Measurements from ENCODE around the gene RANBP6. TPM values are rescaled to one million over a fixed set of nuclear protein-coding genes. Genes with fewer than 3 reads are reported as not detected.

The RANBP6 gene
- total RNA-seq, 2 donors from 2014 or later = 19.5 to 21.3 TPM

DNA sequence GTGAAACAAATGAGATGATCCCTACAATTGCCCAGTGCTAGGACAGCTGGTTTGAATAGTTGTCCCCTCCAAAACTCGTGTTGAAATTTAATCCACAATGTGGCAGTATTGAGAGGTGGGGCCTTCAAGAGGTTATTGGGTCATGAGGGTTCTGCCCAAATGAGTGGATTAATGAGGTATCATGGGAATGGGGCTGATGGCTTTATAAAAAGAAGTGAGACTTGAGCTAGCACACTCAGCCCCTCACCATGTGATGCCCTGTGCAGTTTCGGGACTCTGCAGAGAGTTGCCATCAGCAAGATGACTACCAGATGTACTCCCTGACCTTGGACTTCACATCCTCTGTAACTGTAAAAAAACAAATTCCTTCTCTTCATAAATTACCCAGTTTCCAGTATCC is 33.1 kb downstream of the RANBP6 start:
- no peak overlapping the region for H3K27ac Mint-ChIP-seq
- H3K9me3 Mint-ChIP-seq = no peaks in the 10 kb centered on the region
- no peak overlapping the region for H3K4me3 Mint-ChIP-seq
- 86 to 100% methylated on average over 1 to 2 of the region's 2 CpGs for WGBS, 2 experiments (ENCODE audit: insufficient coverage in 1 of 2, insufficient read length in 1 of 2)
- H3K36me3 Mint-ChIP-seq (ENCODE audit: low read depth) = peaks cover 30% of the 10 kb centered on the region
- no peak overlapping the region for H3K4me3 ChIP-seq (ENCODE audit: low read length)
- no peaks in the 10 kb centered on the region for H3K4me1 ChIP-seq (ENCODE audit: control insufficient read depth, insufficient read depth, low read length)
- H3K27me3 ChIP-seq (ENCODE audit: control insufficient read depth, insufficient read depth, low read length, poor library complexity, severe bottlenecking) = no peaks in the 10 kb centered on the region
- H3K9ac ChIP-seq (ENCODE audit: extremely low read depth, low read length, poor library complexity, severe bottlenecking) = no peak overlapping the region
- DNase-seq = no peak
- H3K36me3 ChIP-seq (ENCODE audit: control insufficient read depth, insufficient read depth, low read length) = peaks cover 14% of the 10 kb centered on the region
- no peak overlapping the region for H3K27ac ChIP-seq (ENCODE audit: low read depth, low read length)
- H3K9me3 ChIP-seq (ENCODE audit: control insufficient read depth, low read length) = no peaks in the 10 kb centered on the region
- no peaks in the 10 kb centered on the region for H3K27me3 Mint-ChIP-seq (ENCODE audit: insufficient read depth)
- TF ChIP-seq, protein P1, sequence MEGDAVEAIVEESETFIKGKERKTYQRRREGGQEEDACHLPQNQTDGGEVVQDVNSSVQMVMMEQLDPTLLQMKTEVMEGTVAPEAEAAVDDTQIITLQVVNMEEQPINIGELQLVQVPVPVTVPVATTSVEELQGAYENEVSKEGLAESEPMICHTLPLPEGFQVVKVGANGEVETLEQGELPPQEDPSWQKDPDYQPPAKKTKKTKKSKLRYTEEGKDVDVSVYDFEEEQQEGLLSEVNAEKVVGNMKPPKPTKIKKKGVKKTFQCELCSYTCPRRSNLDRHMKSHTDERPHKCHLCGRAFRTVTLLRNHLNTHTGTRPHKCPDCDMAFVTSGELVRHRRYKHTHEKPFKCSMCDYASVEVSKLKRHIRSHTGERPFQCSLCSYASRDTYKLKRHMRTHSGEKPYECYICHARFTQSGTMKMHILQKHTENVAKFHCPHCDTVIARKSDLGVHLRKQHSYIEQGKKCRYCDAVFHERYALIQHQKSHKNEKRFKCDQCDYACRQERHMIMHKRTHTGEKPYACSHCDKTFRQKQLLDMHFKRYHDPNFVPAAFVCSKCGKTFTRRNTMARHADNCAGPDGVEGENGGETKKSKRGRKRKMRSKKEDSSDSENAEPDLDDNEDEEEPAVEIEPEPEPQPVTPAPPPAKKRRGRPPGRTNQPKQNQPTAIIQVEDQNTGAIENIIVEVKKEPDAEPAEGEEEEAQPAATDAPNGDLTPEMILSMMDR (conservative IDR thresholded peaks at IDR 0.05) = no peak
- peaks cover 11% of the 10 kb centered on the region for H3K4me1 Mint-ChIP-seq

DNA sequence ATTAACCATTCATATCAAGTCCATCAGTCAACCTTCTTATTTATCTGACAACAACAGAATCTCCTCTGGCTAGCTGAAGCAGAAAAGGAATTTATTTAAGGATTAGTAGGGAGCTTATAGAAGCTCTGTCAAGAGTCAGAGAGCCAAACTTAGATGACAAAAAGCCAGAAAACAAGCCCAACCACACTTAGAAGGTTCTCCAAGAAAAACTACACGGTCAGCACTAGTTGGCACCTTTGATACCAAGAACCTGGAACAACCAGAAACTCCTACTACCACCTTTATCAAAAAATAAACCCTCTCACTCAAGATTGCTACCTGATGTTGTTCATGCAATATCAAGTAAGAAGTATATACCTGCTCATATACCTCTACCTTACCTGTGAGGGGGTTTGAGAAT is 36.9 kb downstream of the RANBP6 start:
- peaks cover 11% of the 10 kb centered on the region for H3K4me1 Mint-ChIP-seq
- Histone ChIP-seq H3K4me3 (ENCODE audit: low read length) (no peak overlapping the region), H3K9me3 (ENCODE audit: control insufficient read depth, low read length) (peaks cover 12% of the 10 kb centered on the region), H3K9ac (ENCODE audit: extremely low read depth, low read length, poor library complexity, severe bottlenecking) (no peak overlapping the region), H3K36me3 (ENCODE audit: control insufficient read depth, insufficient read depth, low read length) (peaks cover 21% of the 10 kb centered on the region), H3K27ac (ENCODE audit: low read depth, low read length) (no peak overlapping the region), H3K27me3 (ENCODE audit: control insufficient read depth, insufficient read depth, low read length, poor library complexity, severe bottlenecking) (no peaks in the 10 kb centered on the region), H3K4me1 (ENCODE audit: control insufficient read depth, insufficient read depth, low read length) (no peaks in the 10 kb centered on the region)
- WGBS, 2 experiments (ENCODE audit: insufficient coverage in 1 of 2, insufficient read length in 1 of 2) = 100% methylated on average over 1 of the region's 1 CpG; no CpG with 5 or more reads in 1 of the 2 experiments
- no peaks in the 10 kb centered on the region for H3K27me3 Mint-ChIP-seq (ENCODE audit: insufficient read depth)
- no peak for DNase-seq
- H3K4me3 Mint-ChIP-seq = no peak overlapping the region
- peaks cover 45% of the 10 kb centered on the region for H3K36me3 Mint-ChIP-seq (ENCODE audit: low read depth)
- TF ChIP-seq, protein P1 (conservative IDR thresholded peaks at IDR 0.05) = no peak
- peaks cover 8% of the 10 kb centered on the region for H3K9me3 Mint-ChIP-seq
- no peak overlapping the region for H3K27ac Mint-ChIP-seq

DNA sequence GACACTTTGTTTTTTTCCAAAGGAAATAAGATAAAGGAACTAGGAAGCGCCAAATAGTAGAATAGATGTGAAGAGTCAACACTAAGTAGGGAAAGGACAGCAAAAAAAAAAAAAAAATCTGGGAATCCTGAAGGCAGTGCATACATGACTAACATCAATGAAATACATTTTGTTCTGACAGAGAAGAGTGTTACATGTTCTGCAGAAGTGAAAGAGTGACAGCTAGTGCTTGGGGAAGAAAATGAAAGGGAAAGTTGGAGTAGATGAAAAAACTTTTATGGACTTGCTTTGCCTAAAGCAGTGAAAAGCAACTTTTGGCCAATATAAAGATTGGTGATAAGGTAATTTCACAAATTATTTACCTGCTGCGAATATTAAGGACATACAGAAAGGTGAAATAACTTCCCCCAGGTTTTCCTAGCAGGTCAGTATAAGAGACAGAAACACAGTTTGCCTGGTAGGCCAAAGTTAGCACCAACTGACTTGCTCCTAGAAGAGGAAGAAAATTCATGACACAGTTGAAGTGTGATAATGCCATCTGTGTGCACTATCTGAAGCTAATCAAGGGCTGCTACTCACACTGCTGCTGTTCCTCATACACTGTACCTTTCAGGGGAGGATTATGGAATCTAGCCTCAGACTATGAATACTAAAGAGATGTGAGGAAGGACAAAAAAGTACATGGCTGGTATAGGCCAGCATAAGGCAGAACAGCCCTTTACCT is 38.6 kb downstream of the RANBP6 start:
- 89 to 100% methylated on average over 1 to 2 of the region's 2 CpGs for WGBS, 2 experiments (ENCODE audit: insufficient coverage in 1 of 2, insufficient read length in 1 of 2)

More for the DNA sequence above, 38.6 kb downstream of the RANBP6 start:
- no peak overlapping the region for H3K4me3 Mint-ChIP-seq
- H3K9ac ChIP-seq (ENCODE audit: extremely low read depth, low read length, poor library complexity, severe bottlenecking) = no peak overlapping the region
- no peaks in the 10 kb centered on the region for H3K27me3 Mint-ChIP-seq (ENCODE audit: insufficient read depth)
- no peak overlapping the region for H3K27ac ChIP-seq (ENCODE audit: low read depth, low read length)
- H3K36me3 Mint-ChIP-seq (ENCODE audit: low read depth) = peaks cover 42% of the 10 kb centered on the region
- H3K36me3 ChIP-seq (ENCODE audit: control insufficient read depth, insufficient read depth, low read length) = peaks cover 18% of the 10 kb centered on the region
- peaks cover 17% of the 10 kb centered on the region for H3K4me1 Mint-ChIP-seq
- peaks cover 12% of the 10 kb centered on the region for H3K9me3 ChIP-seq (ENCODE audit: control insufficient read depth, low read length)
- TF ChIP-seq, protein P1 (conservative IDR thresholded peaks at IDR 0.05) = no peak
- peaks cover 8% of the 10 kb centered on the region for H3K9me3 Mint-ChIP-seq
- no peaks in the 10 kb centered on the region for H3K4me1 ChIP-seq (ENCODE audit: control insufficient read depth, insufficient read depth, low read length)
- no peak overlapping the region for H3K4me3 ChIP-seq (ENCODE audit: low read length)
- DNase-seq = no peak
- H3K27me3 ChIP-seq (ENCODE audit: control insufficient read depth, insufficient read depth, low read length, poor library complexity, severe bottlenecking) = no peaks in the 10 kb centered on the region
- H3K27ac Mint-ChIP-seq = no peak overlapping the region
